Urothelium cell line (cell line): ENCODE data around the gene RGS14.
"Not testable (repeated sequence)": the region's sequence is repeated elsewhere in the genome, so short reads cannot be mapped to it uniquely, and the experiment has no call there.

Experiments used
- DNase-seq: peaks from one replicate; pipeline ENCODE4 v3.0.0; 2011; ENCODE audit warnings: low spot score, mixed read lengths
- FAIRE-seq: peaks from 2 replicates; lab custom pipeline; 2011; peaks lifted over from hg19 to GRCh38; lab: Jason Lieb, UNC

Gene RGS14

DNA sequence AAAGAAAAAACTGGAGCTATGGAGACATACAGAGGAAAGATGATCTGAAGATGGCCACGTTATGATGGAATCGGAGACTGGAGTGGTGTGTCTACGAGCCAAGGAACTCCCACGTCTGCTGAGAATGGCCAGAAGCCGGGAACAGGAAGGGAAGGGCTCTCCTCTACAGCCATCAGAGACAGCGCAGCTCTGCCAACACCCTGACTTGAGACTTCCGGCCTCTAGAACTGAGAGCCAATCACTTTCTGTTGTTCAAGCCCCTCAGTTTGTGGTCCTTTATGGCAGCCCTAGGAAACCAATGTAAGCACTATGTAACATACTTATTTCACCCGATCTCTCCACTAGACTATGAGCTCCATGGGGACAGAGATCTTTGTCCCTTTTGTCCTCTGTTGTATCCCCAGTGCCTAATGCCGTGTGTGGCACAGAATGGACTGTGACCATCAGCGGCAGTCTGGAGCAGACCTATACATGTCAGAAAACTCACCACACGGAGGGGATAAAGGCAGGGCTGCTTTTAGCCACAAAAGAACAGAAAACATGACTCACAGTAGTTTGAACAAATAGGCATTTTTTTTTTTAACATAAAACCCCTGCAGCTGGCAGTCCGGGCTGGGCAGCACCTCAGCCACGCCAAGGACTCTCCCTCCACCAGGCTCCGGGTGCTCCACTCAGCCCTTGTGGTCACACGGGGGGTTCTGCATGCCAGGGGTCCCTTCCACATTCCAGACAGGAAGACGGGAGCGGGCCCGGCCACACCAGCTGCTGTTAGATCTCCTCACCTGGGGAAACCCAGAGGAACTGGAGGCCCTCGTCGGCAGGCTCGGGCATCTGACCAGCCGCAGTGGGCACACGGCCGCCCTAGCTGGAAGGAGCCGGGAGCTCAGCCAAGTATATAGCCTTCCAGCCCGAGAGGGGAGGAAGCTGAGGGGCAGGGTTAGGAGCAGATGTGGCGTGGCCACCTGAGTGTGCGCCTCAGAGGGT, 29.9 kb upstream of the RGS14 start:
- peak; percentile 42 for FAIRE-seq
- DNase-seq: peak; percentile 66

DNA sequence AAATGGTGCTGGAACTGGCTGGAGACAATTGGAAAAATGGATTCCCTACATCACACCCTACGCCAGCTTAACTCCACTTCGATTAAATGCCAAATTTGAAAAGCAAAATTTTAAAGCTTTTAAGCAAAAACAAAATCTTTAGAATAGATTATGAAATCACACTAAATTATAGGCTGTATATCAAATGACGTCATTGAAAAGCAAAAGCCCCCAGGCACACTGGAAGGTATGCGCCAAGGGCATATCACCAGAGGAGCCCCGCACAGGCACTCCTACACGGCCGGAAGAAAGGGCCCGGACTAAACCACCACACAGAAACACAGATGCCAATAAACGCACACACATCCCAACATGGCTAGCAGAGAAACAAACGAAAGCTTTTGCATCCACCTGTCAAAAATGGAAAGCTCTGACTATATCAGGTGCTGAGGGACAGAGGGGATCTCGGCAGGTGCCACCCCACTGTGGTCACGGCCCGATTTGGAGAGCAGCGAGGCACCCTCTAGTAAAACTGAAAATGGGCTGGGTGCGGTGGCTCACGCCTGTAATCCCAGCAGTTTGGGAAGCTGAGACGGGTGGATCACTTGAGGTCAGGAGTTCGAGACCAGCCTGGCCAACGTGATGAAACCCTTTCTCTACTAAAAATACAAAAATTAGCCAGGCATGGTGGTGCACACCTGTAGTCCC, 29.0 kb upstream of the RGS14 start:
- FAIRE-seq: no peak
- DNase-seq: no peak

DNA sequence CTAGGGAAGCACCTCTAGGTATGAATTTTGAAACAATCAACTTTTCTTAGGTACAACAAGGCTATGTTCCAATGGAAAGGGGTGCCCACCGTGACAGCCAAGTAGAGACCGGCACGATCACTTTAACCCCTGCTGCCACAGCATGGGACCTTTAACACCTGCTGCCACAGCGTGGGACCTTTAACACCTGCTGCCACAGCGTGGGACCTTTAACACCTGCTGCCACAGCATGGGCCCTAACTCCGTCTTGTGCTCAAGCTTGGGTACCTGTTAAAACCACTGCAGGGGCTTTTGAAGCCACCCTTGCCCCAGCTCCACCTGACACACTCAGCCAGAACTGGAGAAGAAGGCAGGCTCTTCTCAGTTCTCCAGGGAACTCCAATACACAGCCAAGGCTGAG, 27.8 kb upstream of the RGS14 start:
- FAIRE-seq (no peak), DNase-seq (no peak)

DNA sequence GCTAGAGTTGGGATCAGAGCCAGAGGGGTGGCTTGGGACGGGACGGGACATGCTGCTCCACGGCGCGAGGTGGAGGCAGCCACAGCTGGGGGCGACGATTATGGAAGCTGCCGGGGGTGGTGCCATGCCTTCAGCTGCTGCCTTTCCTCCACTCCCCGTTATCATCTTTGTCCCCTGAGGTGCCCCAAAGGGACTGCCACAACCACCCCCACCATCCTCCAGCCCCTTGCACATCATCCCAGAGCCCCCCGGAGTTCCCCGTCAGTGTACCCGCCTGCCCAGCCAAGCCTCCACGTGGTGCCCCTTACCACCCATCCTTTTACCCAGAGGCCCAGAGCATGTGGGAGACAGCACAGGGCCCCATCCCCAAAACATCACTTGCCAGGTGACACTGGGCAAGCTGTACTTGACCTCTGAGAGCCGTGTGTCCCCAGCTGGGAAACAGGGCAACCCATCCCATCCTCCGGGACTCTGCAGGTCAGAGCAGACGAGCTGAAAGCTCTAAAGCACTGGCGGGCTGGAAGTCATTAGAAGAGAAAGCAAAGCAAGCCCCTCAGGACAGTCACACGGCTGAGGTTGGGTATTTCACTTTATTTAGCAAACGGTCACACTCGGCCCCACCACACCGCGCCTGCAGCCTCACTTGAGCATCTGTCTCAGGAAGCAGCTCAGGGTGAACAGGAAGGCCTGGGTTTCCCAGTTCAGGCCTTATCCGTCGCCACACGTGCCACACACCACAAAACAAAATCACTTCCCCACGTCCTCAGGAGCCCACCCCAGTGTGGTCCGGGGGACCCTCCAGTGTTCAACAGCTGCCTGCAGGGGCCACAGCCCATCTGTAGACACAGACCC, 26.5 kb upstream of the RGS14 start:
- DNase-seq: no peak

DNA sequence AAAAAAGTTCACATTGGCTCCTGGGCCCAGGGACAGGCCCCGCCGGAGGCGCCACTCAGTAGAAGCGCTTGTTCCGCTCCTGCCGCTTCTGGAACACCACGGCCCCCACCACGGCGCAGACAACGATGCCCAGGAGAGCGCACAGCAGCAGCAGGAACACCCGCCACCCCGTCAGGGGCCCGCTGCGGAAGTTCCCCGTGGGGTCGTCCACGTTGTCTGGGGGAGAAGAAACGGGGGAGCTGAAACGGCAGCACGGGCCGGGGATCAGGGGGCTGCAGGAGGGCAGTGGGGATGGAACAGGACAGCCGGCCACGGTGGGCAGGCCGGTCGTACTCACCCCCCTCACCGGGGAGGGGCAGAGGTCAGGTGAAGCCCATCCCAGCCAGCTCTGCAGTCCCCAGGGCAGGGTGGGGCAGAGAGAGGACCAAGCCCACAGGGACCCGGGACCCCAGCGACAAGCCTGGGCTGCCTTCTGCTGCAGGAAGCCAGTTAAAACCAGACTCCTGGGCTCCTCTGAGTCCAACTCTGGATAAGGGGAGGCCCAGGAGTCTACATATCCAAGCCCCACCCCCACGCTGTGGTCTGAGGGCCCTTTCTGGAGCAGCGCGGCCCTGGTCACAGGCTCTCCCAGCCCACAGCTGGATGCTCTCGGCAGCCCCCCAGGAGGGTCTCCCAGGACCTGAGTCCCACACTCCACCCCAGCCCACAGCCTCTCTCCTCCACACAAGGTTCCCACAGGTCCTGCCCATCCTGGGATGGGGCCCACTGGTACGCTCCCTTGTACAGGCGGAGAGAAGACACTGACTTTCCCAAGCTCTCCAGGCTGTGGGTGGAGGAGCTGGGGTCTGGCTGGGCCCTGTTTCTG, 25.5 kb upstream of the RGS14 start:
- DNase-seq (no peak), FAIRE-seq (no peak)

More for the DNA sequence above, 26.5 kb upstream of the RGS14 start:
- no peak for FAIRE-seq

DNA sequence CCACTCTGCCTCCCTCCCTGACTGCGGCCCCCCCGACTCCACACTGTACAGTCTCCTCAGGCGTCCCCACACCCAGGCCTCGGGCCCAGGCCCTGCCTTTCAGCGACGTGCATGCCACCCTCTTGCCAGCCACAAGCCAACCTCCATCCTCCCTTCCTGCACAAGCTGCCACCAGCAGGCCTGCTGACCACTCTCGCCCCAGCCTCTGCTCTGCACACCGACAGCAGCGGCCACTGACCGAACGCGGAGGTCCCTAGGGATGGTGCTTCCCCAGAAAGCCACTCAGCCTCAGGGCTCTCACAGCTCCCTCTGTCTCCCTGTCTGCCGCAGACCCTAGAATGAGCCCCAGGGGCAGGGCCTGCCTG, 24.8 kb upstream of the RGS14 start:
- FAIRE-seq (no peak), DNase-seq (no peak)

DNA sequence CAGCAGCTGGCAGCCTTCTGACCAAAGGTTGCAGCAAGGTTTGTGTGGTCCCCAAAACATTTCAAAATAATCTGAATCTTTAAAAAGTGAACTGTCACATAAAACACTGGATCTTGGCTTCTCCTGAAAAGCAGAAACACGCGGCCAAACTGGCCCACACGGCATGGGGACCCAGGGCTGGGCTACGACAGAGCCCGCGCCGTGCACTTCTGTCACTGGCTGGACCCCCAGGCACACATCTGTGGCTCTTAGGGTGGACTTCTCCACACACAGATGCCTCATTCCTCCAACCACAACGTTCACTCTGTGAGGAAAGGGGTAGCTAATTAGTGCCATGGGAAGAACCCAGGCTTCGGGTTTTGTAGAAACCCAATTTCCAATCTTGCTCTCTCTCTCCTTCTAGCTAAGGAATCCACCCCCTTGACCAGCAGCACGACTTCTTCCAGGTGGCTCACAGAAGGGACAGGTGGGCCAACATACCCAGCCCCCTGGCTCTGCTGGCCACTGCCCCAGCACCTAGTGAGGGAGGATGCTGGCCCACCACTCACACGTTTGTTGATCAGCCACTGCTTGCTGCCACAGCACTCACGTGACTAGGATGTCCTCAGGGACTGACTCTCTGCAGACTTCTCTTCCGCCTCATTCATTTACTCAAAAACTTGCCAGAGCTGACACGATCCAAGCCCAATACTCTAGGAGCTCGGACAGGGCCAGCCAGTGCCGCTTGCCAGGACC, 24.1 kb upstream of the RGS14 start:
- DNase-seq: no peak
- FAIRE-seq: no peak

DNA sequence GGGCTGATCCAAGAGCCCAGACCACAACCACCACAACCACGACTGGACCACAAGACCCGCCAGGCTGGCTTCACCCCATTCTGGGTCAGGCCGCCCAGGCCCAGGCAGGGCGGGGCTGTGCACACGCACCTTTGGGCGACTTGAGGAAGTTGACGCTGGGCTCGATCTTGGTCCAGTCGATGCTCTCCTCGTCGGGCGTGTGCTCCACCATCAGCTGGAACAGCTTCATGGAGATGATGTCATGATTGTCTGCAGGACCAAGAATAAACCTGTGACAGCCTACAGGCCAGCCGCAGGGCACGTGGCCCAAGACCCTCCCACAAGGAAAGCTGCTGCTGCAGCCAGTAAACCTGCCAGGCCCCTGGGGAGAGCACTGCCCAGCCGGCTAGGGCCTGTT, 23.6 kb upstream of the RGS14 start:
- no peak for FAIRE-seq

DNA sequence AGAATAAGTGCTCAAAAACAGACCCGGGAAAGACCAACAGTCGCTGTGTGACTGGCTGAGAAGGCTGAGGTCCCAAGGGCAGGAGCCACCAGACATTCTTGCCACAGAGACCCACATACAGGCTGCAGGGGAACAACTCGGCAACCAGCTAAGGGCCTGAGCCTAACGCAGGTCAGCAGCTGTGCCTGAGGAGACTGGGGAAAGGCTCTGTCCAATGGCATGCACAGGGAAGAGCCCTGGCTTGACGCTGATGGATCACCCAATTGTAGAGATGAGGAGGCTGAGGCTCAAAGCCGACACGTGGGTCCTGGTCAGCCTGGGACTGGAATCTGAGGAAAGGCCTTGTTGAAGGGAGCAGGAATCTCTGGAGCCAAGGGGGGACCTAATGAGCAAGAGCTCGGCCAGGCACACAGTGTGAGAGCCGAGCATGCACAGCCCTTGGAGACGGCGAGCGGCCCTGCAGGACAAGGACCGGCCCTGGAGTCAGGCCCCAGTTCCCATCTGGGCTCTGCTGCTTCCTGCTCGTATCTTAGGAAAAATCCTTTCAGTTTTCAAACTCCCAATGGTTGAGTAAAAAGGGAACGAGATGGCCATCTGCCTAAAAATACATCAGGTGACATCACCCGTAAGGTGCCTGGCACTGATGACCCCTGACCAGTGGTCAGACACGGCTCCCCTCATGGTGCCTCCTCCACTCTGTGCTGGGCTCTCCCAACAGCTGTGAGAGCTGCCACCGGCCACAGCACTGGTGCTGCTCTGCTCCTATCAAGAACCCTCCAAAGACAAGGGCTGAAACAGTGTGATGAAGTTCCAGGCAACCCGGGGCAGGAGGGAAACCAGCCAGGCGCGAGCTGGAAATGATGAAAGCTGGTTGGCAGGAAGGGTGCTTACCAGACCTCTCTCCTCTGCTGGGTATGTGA, 22.7 kb upstream of the RGS14 start:
- no peak for DNase-seq
- no peak for FAIRE-seq

More for the DNA sequence above, 23.6 kb upstream of the RGS14 start:
- DNase-seq: no peak

DNA sequence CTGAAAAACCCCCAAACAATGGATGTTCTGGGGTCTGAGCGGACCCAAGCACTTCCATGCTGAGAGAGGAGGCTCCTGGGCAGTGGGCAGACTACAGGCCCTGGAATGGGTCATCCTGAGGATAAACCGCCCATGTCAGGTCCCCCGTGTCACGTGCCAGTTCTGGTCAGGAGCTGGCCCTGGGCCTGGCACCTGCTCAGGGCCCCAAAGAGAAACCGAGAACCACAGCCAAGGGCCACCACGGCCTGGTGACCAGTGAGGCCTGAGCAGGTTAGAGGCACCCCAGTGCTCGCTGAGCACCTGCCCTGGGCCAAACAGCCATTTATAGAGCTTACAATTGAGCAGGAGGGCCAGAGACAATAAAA, 22.0 kb upstream of the RGS14 start:
- DNase-seq: no peak
- no peak for FAIRE-seq

DNA sequence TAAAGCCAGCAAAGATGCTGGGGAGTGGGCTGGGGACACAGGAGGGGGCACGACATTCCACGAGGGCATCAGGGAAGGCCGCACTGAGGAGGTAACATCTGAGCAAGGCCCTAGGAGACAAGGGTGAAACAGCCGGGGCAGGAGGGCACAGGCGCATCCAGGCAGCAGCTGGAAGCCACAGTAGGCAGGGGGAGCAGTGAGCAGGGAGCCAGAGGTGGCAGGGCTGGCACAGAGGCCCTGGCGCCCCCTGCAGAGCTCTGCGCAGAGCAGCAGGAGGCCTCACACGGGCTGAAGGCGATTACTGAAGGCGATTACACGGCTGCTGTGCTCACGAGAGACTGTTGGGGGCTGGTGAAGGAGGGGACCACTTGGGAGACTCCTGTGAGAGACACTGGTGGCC, 21.6 kb upstream of the RGS14 start:
- FAIRE-seq: no peak
- DNase-seq: peak; percentile 25

DNA sequence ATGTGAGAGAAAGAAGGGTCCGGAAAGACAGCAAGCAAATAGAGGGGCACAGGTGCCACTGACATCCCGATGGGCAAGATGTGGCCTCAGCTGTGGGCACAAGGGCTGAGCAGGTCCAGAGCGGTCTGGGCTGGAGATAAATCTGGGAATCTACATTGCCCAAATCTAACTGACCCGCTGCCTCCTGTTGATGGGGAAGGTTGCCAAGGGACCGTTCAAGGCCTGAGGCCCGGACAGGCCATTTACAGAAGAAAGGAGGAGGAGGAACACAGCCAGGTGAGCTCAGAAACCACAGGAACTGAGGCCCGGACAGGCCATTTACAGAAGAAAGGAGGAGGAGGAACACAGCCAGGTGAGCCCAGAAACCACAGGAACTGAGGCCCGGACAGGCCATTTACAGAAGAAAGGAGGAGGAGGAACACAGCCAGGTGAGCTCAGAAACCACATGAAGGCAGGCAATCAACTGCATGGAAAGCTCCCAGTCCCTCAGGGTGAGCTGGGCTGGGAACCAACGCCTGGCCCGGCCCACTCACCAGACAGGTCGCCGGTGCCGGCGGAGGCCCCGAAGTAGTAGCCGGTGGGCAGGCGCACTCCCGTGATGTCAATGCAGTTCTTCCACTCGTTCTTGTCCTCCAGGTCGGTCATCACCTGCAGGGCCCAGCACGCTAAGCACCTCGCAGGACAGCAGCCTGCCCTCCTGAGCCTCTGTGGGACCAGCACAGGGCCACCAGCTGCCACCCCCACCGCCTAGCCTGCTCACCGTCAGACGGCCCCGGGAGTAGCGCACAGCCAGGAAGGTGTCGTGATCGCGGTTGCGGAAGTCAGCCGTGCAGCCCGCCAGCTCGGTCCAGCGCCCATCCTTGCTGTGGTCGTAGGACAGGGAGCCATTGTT, 20.9 kb upstream of the RGS14 start:
- DNase-seq (no peak), FAIRE-seq (no peak)

DNA sequence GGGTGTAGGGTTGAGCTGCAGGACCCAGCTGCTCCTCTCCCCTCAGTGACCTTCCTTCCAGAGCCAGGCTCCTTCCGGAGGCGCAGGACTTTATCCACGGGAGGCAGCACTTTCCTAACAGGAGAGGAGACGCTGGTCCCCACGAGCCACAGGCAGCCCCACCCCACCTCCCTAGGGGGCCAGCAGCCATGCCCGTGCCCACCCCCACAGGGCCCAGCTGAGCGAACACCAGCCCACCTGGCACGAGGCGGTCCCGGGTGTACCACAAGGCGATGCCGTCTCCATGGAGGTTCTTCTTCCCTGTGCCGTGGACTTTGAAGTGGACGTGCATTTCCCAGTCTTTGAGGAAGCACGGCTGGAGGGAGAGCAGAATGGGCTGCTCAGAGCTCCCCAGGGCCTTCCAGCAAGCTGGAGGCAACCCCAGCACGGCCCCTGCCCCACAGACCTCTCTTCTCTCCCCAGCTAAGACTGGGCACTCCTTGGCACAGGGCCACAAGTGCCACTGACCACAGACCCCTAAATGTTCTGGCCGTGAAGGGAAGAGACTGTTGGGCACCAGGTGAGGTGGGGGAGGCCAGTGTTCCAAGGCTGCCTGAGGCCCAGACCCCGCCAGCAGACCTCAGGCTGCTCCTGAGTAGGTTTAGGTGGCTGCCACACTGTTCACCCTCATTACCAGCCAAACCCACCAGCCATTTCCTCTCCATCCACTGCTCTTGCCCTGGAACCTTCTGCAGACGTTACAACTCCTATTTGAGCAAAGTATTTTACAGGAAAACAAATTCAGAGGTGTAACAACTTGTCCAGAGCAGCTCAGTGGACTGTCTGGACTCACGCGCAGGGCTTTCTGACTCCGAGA, 19.2 kb upstream of the RGS14 start:
- no peak for FAIRE-seq
- no peak for DNase-seq

DNA sequence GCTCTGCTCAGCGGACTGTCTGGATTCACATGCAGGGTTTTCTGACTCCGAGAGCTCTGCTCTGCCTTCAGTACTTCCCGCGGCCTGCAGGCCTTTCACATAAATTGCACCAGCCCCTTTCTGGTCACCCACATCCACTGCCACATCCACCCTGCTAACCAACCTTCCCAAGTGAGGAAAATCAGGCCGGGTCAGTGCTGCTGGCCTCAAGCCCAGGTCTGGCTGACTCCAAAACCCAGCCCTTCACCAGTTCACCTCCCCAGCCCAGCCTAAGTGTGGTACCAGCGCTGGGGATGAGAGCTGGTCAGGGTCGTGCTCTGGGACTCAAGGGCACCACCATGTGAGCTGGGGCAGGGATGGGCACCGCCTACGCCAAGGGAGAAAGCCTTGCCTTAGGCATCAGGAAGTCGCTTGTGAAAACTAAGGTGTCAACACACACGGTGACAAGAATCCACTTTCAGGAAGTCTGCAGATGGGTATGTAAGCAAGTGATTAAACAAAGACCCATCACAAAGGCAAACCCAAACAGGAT, 18.6 kb upstream of the RGS14 start:
- no peak for DNase-seq
- no peak for FAIRE-seq

DNA sequence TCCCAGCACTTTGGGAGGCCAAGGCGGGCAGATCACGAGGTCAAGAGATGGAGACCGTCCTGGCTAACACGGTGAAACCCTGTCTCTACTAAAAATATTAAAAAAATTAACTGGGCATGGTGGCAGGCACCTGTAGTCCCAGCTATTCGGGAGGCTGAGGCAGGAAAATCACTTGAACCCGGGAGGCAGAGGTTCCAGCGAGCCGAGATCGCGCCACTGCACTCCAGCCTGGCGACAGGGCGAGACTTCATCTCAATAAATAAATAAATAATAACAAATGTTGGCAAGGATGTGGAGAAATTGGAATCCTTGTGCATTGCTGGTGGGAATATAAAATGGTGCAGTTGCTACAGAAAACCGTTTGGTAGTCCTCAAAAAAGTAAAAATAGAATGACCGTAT, 14.7 kb upstream of the RGS14 start:
- FAIRE-seq: not testable (repeated sequence)

DNA sequence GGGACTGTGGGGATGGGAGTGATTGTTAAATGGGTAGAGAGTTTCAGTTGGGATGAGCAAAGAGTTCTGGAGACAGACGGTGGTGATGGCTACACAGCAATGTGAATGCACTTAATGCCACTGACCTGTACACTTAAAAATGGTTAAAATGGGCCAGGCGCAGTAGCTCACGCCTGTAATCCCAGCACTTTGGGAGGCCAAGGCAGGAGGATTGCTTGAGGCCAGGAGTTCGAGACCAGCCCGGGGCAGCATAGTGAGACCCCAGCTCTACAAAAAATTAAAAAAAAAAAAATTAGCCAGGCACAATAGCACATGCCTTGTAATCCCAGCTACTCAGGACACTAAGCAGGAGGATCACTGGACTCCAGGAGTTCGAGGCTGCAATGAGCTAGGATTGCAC, 13.9 kb upstream of the RGS14 start:
- DNase-seq (no peak), FAIRE-seq (no peak)

More for the DNA sequence above, 14.7 kb upstream of the RGS14 start:
- not testable (repeated sequence) for DNase-seq
